Thyroid gland (tissue), 4 donors: Measurements from ENCODE around the gene TRAPPC2L.

Experiments used
- POLR2A ChIP-seq, 2 donors: fragments of 450-650 bp; IDR thresholded peaks; one replicate each; pipeline ENCODE4 v1.6.1; 2017; ENCODE audit warnings: antibody characterized with exemption in 2 of 2, mild to moderate bottlenecking in 2 of 2, moderate library complexity in 1 of 2
- TF ChIP-seq, protein P1 (sequence below), 6 experiments: fragments of 200-600 bp in 3 of 6; fragments of 450-650 bp in 3 of 6; sonication (generic) in 3 of 6; IDR thresholded peaks; one replicate each; pipeline ENCODE4 v1.5.1; 2016 to 2019; ENCODE audit warnings: antibody characterized with exemption in 6 of 6, mild to moderate bottlenecking in 2 of 6, inconsistent platforms in 1 of 6, moderate library complexity in 1 of 6

DNA sequence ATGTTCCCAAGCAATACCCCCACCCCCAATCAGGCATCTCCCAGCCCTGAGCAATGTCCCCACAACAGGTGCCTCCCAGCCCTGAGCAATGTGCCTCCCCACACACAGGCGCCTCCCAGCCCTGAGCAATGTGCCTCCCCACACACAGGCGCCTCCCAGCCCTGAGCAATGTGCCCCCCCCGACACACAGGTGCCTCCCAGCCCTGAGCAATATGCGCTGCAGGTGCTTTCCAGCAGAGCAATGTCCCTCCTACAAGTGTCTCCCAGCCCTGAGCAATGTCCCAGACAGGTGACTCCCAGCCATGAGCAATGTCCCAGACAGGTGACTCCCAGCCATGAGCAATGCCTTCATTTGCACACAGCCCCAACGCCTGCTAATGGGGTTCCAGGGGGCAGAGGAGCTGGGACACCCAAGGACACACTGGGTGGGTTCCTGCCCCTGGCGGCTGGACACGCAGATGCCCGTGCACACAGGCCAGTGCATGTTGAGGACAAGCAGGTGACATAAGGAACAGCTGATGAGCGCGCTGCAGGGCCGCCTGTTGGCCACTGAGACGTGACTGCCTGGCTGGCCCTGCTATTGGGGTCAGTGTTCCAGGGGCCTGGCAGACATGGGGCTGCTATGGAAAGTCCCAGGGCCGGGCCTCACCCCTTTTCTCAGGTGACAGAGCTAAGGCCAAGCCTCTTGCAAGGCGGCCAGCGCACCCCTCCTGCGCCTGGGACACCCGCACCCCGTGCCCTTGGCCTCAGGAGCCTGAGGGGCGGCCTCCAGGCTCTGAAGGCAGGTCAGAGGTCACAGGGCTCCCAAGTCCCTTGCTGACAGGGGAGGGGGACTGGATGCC is 36.4 kb downstream of the TRAPPC2L start:
- TF ChIP-seq, protein P1, sequence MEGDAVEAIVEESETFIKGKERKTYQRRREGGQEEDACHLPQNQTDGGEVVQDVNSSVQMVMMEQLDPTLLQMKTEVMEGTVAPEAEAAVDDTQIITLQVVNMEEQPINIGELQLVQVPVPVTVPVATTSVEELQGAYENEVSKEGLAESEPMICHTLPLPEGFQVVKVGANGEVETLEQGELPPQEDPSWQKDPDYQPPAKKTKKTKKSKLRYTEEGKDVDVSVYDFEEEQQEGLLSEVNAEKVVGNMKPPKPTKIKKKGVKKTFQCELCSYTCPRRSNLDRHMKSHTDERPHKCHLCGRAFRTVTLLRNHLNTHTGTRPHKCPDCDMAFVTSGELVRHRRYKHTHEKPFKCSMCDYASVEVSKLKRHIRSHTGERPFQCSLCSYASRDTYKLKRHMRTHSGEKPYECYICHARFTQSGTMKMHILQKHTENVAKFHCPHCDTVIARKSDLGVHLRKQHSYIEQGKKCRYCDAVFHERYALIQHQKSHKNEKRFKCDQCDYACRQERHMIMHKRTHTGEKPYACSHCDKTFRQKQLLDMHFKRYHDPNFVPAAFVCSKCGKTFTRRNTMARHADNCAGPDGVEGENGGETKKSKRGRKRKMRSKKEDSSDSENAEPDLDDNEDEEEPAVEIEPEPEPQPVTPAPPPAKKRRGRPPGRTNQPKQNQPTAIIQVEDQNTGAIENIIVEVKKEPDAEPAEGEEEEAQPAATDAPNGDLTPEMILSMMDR (IDR thresholded peaks at IDR 0.05) = no peak
- TF ChIP-seq POLR2A (IDR thresholded peaks at IDR 0.05) = no peak
